Esophagus muscularis mucosa (tissue), 3 donors: ENCODE measurements around the gene PLAC1.

ENCODE experiments used
- CTCF ChIP-seq, 3 experiments: fragments of 200-600 bp in 2 of 3; fragments of 450-650 bp in 1 of 3; sonication (generic) in 2 of 3; IDR thresholded peaks; one replicate each; pipeline ENCODE4 v1.5.1; 2017 to 2019; ENCODE audit warnings: antibody characterized with exemption in 3 of 3, mild to moderate bottlenecking in 2 of 3, moderate library complexity in 1 of 3
- POLR2A ChIP-seq: fragments of 450-650 bp; IDR thresholded peaks from one replicate; pipeline ENCODE4 v1.6.1; 2017; ENCODE audit warnings: antibody characterized with exemption, moderate library complexity, mild to moderate bottlenecking, low read depth
- POLR2AphosphoS5 ChIP-seq, 2 donors: sonication (generic); formaldehyde crosslinking; IDR thresholded peaks; one replicate each; pipeline ENCODE4 v1.6.1; 2017; ENCODE audit warnings: antibody characterized with exemption in 2 of 2

GRCh38 chrX:134543288-134543687 lies 115.0 kb downstream of the PLAC1 start:
- TF ChIP-seq CTCF (IDR thresholded peaks at IDR 0.05) (no peak), POLR2A (no peak), POLR2AphosphoS5 (IDR thresholded peaks at IDR 0.05) (no peak)
